HG03280 (cell line): Measurements from ENCODE around the gene TAF1C.

ENCODE experiments used
- ATAC-seq: cut with Tn5 transposase; IDR thresholded peaks from one replicate; pipeline ENCODE4 v1.9.1; 2021; ENCODE audit warnings: mild to moderate bottlenecking, moderate library complexity; ENCODE audit not compliant: unreplicated experiment

TAF1C gene

GRCh38 chr16:84161801-84162200, 25.1 kb downstream of the TAF1C start:
- no peak for ATAC-seq

- no peak for ATAC-seq
These were observed 25.8 kb downstream of the TAF1C start for GRCh38 chr16:84161037-84161436.

- ATAC-seq = no peak
These were observed 27.1 kb downstream of the TAF1C start for GRCh38 chr16:84159800-84160199.

- ATAC-seq = no peak
These were observed 27.9 kb downstream of the TAF1C start for GRCh38 chr16:84159007-84159406.

- no peak for ATAC-seq
These were observed 30.5 kb downstream of the TAF1C start for GRCh38 chr16:84156342-84156784.

GRCh38 chr16:84155771-84156170, 31.1 kb downstream of the TAF1C start:
- ATAC-seq = no peak

GRCh38 chr16:84155226-84155625, 31.6 kb downstream of the TAF1C start:
- ATAC-seq = no peak

- no peak for ATAC-seq
These were observed 33.1 kb downstream of the TAF1C start for GRCh38 chr16:84153660-84154214.

- no peak for ATAC-seq
These were observed 35.9 kb downstream of the TAF1C start for GRCh38 chr16:84150926-84151325.

GRCh38 chr16:84144859-84145639, 41.8 kb downstream of the TAF1C start, which contains the start of the genes DNAAF1 and HSDL1:
TSS of gene DNAAF1 (plus strand) at chr16:84145308. CDS start at chr16:84145441, 133 bp downstream.
TSS of gene HSDL1 (minus strand) at chr16:84145177. CDS start at chr16:84131321, 13,856 bp downstream.
- peak; percentile 83 for ATAC-seq

- ATAC-seq = no peak
These were observed 42.5 kb downstream of the TAF1C start for GRCh38 chr16:84144209-84144858.

- ATAC-seq = no peak
These were observed 43.1 kb downstream of the TAF1C start for GRCh38 chr16:84143784-84144199.

- no peak for ATAC-seq
These were observed 43.8 kb downstream of the TAF1C start for GRCh38 chr16:84143081-84143480.

- ATAC-seq = no peak
These were observed 45.6 kb downstream of the TAF1C start for GRCh38 chr16:84141143-84141670.

GRCh38 chr16:84139628-84140258, 47.1 kb downstream of the TAF1C start:
- ATAC-seq = no peak

- ATAC-seq = peak; percentile 66
These were observed 47.8 kb downstream of the TAF1C start for GRCh38 chr16:84138824-84139627.

GRCh38 chr16:84138500-84138823, 48.4 kb downstream of the TAF1C start:
- no peak for ATAC-seq

- ATAC-seq = no peak
These were observed 49.0 kb downstream of the TAF1C start for GRCh38 chr16:84137769-84138357.

GRCh38 chr16:84137287-84137686, 49.6 kb downstream of the TAF1C start:
- no peak for ATAC-seq
